Measurements from ENCODE around the gene DSCAM.

- TF ChIP-seq POLR2AphosphoS5 (IDR thresholded peaks at IDR 0.05; ENCODE audit: low read depth): no peak
- TF ChIP-seq, protein P1, sequence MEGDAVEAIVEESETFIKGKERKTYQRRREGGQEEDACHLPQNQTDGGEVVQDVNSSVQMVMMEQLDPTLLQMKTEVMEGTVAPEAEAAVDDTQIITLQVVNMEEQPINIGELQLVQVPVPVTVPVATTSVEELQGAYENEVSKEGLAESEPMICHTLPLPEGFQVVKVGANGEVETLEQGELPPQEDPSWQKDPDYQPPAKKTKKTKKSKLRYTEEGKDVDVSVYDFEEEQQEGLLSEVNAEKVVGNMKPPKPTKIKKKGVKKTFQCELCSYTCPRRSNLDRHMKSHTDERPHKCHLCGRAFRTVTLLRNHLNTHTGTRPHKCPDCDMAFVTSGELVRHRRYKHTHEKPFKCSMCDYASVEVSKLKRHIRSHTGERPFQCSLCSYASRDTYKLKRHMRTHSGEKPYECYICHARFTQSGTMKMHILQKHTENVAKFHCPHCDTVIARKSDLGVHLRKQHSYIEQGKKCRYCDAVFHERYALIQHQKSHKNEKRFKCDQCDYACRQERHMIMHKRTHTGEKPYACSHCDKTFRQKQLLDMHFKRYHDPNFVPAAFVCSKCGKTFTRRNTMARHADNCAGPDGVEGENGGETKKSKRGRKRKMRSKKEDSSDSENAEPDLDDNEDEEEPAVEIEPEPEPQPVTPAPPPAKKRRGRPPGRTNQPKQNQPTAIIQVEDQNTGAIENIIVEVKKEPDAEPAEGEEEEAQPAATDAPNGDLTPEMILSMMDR (IDR thresholded peaks at IDR 0.05; ENCODE audit: insufficient read depth, low read length): no peak
- TF ChIP-seq, protein P2, sequence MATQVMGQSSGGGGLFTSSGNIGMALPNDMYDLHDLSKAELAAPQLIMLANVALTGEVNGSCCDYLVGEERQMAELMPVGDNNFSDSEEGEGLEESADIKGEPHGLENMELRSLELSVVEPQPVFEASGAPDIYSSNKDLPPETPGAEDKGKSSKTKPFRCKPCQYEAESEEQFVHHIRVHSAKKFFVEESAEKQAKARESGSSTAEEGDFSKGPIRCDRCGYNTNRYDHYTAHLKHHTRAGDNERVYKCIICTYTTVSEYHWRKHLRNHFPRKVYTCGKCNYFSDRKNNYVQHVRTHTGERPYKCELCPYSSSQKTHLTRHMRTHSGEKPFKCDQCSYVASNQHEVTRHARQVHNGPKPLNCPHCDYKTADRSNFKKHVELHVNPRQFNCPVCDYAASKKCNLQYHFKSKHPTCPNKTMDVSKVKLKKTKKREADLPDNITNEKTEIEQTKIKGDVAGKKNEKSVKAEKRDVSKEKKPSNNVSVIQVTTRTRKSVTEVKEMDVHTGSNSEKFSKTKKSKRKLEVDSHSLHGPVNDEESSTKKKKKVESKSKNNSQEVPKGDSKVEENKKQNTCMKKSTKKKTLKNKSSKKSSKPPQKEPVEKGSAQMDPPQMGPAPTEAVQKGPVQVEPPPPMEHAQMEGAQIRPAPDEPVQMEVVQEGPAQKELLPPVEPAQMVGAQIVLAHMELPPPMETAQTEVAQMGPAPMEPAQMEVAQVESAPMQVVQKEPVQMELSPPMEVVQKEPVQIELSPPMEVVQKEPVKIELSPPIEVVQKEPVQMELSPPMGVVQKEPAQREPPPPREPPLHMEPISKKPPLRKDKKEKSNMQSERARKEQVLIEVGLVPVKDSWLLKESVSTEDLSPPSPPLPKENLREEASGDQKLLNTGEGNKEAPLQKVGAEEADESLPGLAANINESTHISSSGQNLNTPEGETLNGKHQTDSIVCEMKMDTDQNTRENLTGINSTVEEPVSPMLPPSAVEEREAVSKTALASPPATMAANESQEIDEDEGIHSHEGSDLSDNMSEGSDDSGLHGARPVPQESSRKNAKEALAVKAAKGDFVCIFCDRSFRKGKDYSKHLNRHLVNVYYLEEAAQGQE (IDR thresholded peaks at IDR 0.05; ENCODE audit: insufficient replicate concordance, low read depth): no peak
- no peak for TF ChIP-seq GABPA (IDR thresholded peaks at IDR 0.05; ENCODE audit: low read depth)
- TF ChIP-seq SPI1 (IDR thresholded peaks at IDR 0.05; ENCODE audit: borderline replicate concordance, low read depth): no peak
These were observed 453.9 kb downstream of the DSCAM start for GRCh38 chr21:40393066-40393465.
